Astrocyte (in vitro differentiated cells and primary cell): Measurements from ENCODE around the gene SPCS1. TPM values are rescaled to one million over a fixed set of nuclear protein-coding genes. Genes with fewer than 3 reads are reported as not detected.

Source experiments
- DNase-seq: peaks from one replicate; pipeline ENCODE4 v3.0.0-alpha.2; 2010; ENCODE audit warnings: low read depth
- FAIRE-seq: peaks from 2 replicates; lab custom pipeline; 2011; peaks lifted over from hg19 to GRCh38; lab: Jason Lieb, UNC
- H2AFZ ChIP-seq: 2 replicates; pipeline ENCODE4 v1.6.0; 2012; ENCODE audit warnings: low read depth, low read length, inconsistent platforms
- H3K27ac ChIP-seq: 2 replicates; pipeline ENCODE4 v1.5.1; 2011; ENCODE audit warnings: low read depth, low read length, inconsistent platforms
- H3K27me3 ChIP-seq: 2 replicates; pipeline ENCODE4 v1.6.0; 2011; ENCODE audit warnings: low read length, inconsistent platforms; ENCODE audit not compliant: insufficient read depth
- H3K36me3 ChIP-seq: 2 replicates; pipeline ENCODE4 v1.5.1; 2011; ENCODE audit warnings: low read length, inconsistent platforms; ENCODE audit not compliant: insufficient read depth
- H3K4me1 ChIP-seq: 2 replicates; pipeline ENCODE4 v1.5.1; 2011; ENCODE audit warnings: low read length, inconsistent platforms; ENCODE audit not compliant: insufficient read depth
- H3K4me2 ChIP-seq: 2 replicates; pipeline ENCODE4 v1.6.0; 2012; ENCODE audit warnings: low read length, inconsistent platforms
- H3K4me3 ChIP-seq: 2 replicates; pipeline ENCODE4 v1.5.1; 2011; ENCODE audit warnings: low read depth, mild to moderate bottlenecking, low read length, inconsistent platforms; ENCODE audit not compliant: insufficient read depth
- H3K79me2 ChIP-seq: 2 replicates; pipeline ENCODE4 v1.6.0; 2012; ENCODE audit warnings: mild to moderate bottlenecking, low read length, inconsistent platforms; ENCODE audit not compliant: insufficient read depth
- H3K9ac ChIP-seq: 2 replicates; pipeline ENCODE4 v1.6.0; 2012; ENCODE audit warnings: mild to moderate bottlenecking, low read length, inconsistent platforms
- H3K9me3 ChIP-seq: 2 replicates; pipeline ENCODE4 v1.5.1; 2012; ENCODE audit warnings: low read depth, mild to moderate bottlenecking, low read length, inconsistent platforms; ENCODE audit not compliant: insufficient read depth
- H4K20me1 ChIP-seq: 2 replicates; pipeline ENCODE4 v1.6.0; 2012; ENCODE audit warnings: low read length, inconsistent platforms; ENCODE audit not compliant: insufficient read depth
- H3K27ac Mint-ChIP-seq: one replicate; pipeline ENCODE4 v1.8.0; 2021; ENCODE audit warnings: mild to moderate bottlenecking, mixed read lengths; ENCODE audit not compliant: unreplicated experiment
- H3K27me3 Mint-ChIP-seq: one replicate; pipeline ENCODE4 v1.8.0; 2021; ENCODE audit warnings: low read depth, mixed read lengths; ENCODE audit not compliant: unreplicated experiment
- H3K36me3 Mint-ChIP-seq: one replicate; pipeline ENCODE4 v1.8.0; 2021; ENCODE audit warnings: low read depth, mixed read lengths; ENCODE audit not compliant: unreplicated experiment
- H3K4me1 Mint-ChIP-seq: one replicate; pipeline ENCODE4 v1.8.0; 2021; ENCODE audit warnings: low read depth, mixed read lengths; ENCODE audit not compliant: unreplicated experiment
- H3K4me3 Mint-ChIP-seq: one replicate; pipeline ENCODE4 v1.8.0; 2021; ENCODE audit warnings: mild to moderate bottlenecking, moderate library complexity, mixed read lengths; ENCODE audit not compliant: unreplicated experiment
- H3K9me3 Mint-ChIP-seq: one replicate; pipeline ENCODE4 v1.8.0; 2021; ENCODE audit warnings: mild to moderate bottlenecking, mixed read lengths; ENCODE audit not compliant: unreplicated experiment
- EZH2 ChIP-seq: IDR thresholded peaks from 2 replicates; pipeline ENCODE4 v1.6.1; 2012; ENCODE audit warnings: mild to moderate bottlenecking, low read length, inconsistent platforms; ENCODE audit not compliant: insufficient read depth
- total RNA-seq: library from RNA; stranded (reverse); gene quantifications from 2 replicates; pipeline ENCODE4 v1.2.1, GENCODE V29; 2021
- TF ChIP-seq, protein P1 (sequence below): IDR thresholded peaks from 2 replicates; pipeline ENCODE4 v1.5.1; 2011; ENCODE audit warnings: low read depth, mild to moderate bottlenecking, inconsistent platforms, low read length, moderate library complexity; ENCODE audit not compliant: insufficient read depth

SPCS1 gene
- total RNA-seq, 1 donor from 2014 or later, result 110 TPM

DNA sequence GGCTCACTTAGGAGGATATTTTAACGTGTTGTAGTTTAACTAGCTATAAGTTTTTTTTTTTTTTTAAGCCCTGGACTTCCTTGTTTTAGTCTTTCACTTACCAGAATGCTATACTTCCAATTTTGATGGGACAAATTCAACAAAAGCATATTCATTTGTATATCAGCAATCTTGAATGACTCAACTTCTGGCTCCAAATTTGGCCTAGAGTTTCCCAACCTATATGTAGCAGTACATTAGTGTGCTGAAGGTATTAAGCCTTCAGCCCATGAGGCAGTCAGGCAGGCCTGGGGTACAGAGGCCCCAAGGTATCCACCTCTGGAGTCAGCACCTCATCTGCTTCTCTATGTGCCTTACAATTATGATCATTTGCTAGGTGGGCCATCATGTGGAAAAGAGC, 26.1 kb upstream of the SPCS1 start:
- no peak overlapping the region for H3K4me3 ChIP-seq
- H3K9me3 ChIP-seq, result no peaks in the 10 kb centered on the region
- peak; percentile 37 for FAIRE-seq
- H3K4me1 Mint-ChIP-seq, result peaks cover 31% of the 10 kb centered on the region
- no peak for DNase-seq
- H3K27me3 Mint-ChIP-seq, result no peaks in the 10 kb centered on the region
- no peak overlapping the region for H3K27ac ChIP-seq
- no peaks in the 10 kb centered on the region for H3K27me3 ChIP-seq
- no peak overlapping the region for H3K9ac ChIP-seq
- peaks cover 85% of the 10 kb centered on the region for H3K79me2 ChIP-seq
- no peak overlapping the region for H3K27ac Mint-ChIP-seq
- peaks cover 36% of the 10 kb centered on the region for H4K20me1 ChIP-seq
- TF ChIP-seq, protein P1, sequence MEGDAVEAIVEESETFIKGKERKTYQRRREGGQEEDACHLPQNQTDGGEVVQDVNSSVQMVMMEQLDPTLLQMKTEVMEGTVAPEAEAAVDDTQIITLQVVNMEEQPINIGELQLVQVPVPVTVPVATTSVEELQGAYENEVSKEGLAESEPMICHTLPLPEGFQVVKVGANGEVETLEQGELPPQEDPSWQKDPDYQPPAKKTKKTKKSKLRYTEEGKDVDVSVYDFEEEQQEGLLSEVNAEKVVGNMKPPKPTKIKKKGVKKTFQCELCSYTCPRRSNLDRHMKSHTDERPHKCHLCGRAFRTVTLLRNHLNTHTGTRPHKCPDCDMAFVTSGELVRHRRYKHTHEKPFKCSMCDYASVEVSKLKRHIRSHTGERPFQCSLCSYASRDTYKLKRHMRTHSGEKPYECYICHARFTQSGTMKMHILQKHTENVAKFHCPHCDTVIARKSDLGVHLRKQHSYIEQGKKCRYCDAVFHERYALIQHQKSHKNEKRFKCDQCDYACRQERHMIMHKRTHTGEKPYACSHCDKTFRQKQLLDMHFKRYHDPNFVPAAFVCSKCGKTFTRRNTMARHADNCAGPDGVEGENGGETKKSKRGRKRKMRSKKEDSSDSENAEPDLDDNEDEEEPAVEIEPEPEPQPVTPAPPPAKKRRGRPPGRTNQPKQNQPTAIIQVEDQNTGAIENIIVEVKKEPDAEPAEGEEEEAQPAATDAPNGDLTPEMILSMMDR, result no peak
- no peak for TF ChIP-seq EZH2
- H3K4me3 Mint-ChIP-seq, result no peak overlapping the region
- peaks cover 26% of the 10 kb centered on the region for H3K4me1 ChIP-seq
- H2AFZ ChIP-seq, result no peak overlapping the region
- H3K9me3 Mint-ChIP-seq, result no peaks in the 10 kb centered on the region
- peaks cover 8% of the 10 kb centered on the region for H3K36me3 Mint-ChIP-seq
- H3K36me3 ChIP-seq, result peaks cover 46% of the 10 kb centered on the region
- no peak overlapping the region for H3K4me2 ChIP-seq

DNA sequence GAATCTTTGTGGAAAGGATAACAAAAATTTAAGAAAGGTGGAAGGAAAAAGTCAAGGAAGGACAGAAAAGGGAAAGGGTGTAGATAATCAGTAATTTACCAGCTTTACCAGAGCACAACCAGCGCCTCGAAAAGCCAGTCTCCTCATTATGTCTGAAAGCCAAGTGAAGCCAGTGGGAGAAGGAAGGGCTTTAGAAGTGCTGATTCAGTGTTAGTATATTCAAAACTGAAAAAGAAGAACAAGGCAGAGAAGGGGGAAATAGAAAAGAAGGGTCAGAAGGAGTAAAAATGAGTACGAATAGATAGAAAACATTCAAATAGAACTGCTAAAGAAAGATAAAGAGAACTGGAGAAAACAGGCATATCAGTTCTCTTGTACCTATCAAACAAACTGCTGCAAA, 24.3 kb upstream of the SPCS1 start:
- Histone ChIP-seq H3K9me3 (no peaks in the 10 kb centered on the region), H3K4me1 (peaks cover 27% of the 10 kb centered on the region), H3K4me3 (no peak overlapping the region), H3K27ac (peak overlapping the region; percentile 55), H4K20me1 (peaks cover 36% of the 10 kb centered on the region), H3K79me2 (peaks cover 87% of the 10 kb centered on the region), H3K9ac (peak overlapping the region; percentile 62), H3K4me2 (peak overlapping the region; percentile 68), H2AFZ (no peak overlapping the region), H3K36me3 (peaks cover 39% of the 10 kb centered on the region), H3K27me3 (no peaks in the 10 kb centered on the region)
- FAIRE-seq, result no peak
- Mint-ChIP-seq H3K4me1 (peaks cover 31% of the 10 kb centered on the region), H3K36me3 (peaks cover 7% of the 10 kb centered on the region), H3K9me3 (no peaks in the 10 kb centered on the region), H3K4me3 (peak overlapping the region; percentile 36), H3K27ac (peak overlapping the region; percentile 64), H3K27me3 (no peaks in the 10 kb centered on the region)
- no peak for DNase-seq
- TF ChIP-seq EZH2, result no peak
- TF ChIP-seq, protein P1, result no peak

DNA sequence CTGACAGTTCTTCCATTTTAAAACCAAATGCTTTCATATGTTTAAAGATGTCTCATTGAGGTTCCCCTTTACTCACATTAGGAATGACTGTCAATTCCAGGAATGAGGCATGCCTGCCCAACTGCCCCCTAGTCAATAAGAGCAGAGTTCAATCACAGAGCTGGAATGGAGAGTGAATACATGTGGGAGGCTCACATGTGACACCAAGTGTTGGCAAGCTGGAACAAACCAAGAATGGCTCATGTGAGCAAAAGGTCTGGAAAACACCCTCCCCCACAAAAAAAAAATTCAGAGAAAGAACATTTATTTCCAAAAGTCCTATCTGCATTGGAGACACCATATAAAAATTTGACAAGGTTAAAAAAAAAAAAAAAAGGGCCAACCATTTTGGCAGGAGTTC, 23.9 kb upstream of the SPCS1 start:
- Histone ChIP-seq H3K27ac (peak overlapping the region; percentile 55), H3K9me3 (no peaks in the 10 kb centered on the region), H3K9ac (peak overlapping the region; percentile 62), H2AFZ (no peak overlapping the region), H3K79me2 (peaks cover 90% of the 10 kb centered on the region), H3K4me1 (peaks cover 31% of the 10 kb centered on the region), H3K27me3 (no peaks in the 10 kb centered on the region), H3K4me2 (peak overlapping the region; percentile 68), H3K36me3 (peaks cover 37% of the 10 kb centered on the region), H4K20me1 (peaks cover 36% of the 10 kb centered on the region), H3K4me3 (no peak overlapping the region)
- DNase-seq (peak; percentile 75), FAIRE-seq (no peak)
- no peaks in the 10 kb centered on the region for H3K9me3 Mint-ChIP-seq
- peaks cover 31% of the 10 kb centered on the region for H3K4me1 Mint-ChIP-seq
- H3K4me3 Mint-ChIP-seq, result peak overlapping the region; percentile 73
- TF ChIP-seq, protein P1, result peak; percentile 10
- TF ChIP-seq EZH2, result no peak
- peaks cover 7% of the 10 kb centered on the region for H3K36me3 Mint-ChIP-seq
- no peaks in the 10 kb centered on the region for H3K27me3 Mint-ChIP-seq
- H3K27ac Mint-ChIP-seq, result peak overlapping the region; percentile 64
